Upper lobe of left lung (tissue), 4 donors: ENCODE measurements around the gene PPP1R13L.

Experiments used
- CTCF ChIP-seq, 6 experiments: fragments of 450-650 bp in 4 of 6; fragments of 200-600 bp in 2 of 6; sonication (generic) in 2 of 6; IDR thresholded peaks; one replicate each; pipeline ENCODE4 v1.5.1; 2016 to 2019; ENCODE audit warnings: antibody characterized with exemption in 6 of 6
- EP300 ChIP-seq, 4 donors: sonication (generic); formaldehyde crosslinking; IDR thresholded peaks; one replicate each; pipeline ENCODE4 v1.5.1; 2017; ENCODE audit warnings: antibody characterized with exemption in 4 of 4, control low read depth in 2 of 4
- POLR2A ChIP-seq, 4 donors: fragments of 450-650 bp; IDR thresholded peaks; one replicate each; pipeline ENCODE4 v1.5.1; 2016 to 2017; ENCODE audit warnings: antibody characterized with exemption in 4 of 4, mild to moderate bottlenecking in 2 of 4

- no peak for TF ChIP-seq CTCF (IDR thresholded peaks at IDR 0.05)
- TF ChIP-seq POLR2A (IDR thresholded peaks at IDR 0.05): no peak
- TF ChIP-seq EP300 (IDR thresholded peaks at IDR 0.05): no peak
Observed at GRCh38 chr19:45368127-45368526, 36.7 kb downstream of the PPP1R13L start.
